GM03348 (cell line): ENCODE measurements around the gene CYP27A1.

Experiments used
- DNase-seq: peaks from one replicate; pipeline ENCODE4 v3.0.0; 2012; ENCODE audit warnings: low spot score

The CYP27A1 gene

GRCh38 chr2:218811382-218811781 is 29.4 kb downstream of the CYP27A1 start:
- DNase-seq, result no peak

GRCh38 chr2:218812096-218812815 is 30.3 kb downstream of the CYP27A1 start:
- DNase-seq, result no peak

DNA sequence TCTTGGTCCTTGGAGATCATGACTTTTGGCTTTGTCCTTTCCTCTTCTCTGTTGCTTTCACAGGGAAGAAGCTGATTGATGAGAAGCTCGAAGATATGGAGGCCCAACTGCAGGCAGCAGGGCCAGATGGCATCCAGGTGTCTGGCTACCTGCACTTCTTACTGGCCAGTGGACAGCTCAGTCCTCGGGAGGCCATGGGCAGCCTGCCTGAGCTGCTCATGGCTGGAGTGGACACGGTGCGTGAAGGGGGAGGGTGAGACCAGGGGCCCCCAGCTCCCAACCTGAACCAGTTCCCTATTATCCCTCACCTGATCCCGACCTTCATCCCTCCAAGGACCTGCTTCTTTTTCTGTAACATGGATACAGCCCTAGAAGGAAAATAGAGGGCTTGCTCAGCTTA is 30.9 kb downstream of the CYP27A1 start:
- no peak for DNase-seq

DNA sequence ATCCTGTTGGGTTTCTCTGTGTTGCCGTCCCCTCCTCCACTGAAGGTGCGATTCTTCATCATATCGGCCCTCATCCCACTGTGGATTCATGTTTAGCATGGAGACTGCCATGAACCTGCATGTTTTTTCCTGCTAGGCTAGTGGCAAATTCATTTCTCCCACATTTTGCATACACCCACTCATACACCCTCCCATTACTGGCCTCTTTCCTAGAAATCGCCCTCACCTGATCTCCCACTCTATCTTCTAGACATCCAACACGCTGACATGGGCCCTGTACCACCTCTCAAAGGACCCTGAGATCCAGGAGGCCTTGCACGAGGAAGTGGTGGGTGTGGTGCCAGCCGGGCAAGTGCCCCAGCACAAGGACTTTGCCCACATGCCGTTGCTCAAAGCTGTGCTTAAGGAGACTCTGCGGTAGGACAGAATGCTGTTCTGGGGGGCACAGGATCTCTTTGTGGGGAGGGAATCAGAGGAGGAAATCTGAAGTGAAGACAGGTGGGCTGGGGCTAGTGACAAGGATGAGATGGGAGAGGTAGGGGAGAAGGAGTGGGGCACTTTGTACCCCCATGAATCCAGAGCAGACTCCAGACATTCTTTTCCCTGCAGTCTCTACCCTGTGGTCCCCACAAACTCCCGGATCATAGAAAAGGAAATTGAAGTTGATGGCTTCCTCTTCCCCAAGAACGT is 32.0 kb downstream of the CYP27A1 start:
- DNase-seq, result no peak

- DNase-seq, result no peak
These were observed 32.7 kb downstream of the CYP27A1 start for GRCh38 chr2:218814540-218815243.

DNA sequence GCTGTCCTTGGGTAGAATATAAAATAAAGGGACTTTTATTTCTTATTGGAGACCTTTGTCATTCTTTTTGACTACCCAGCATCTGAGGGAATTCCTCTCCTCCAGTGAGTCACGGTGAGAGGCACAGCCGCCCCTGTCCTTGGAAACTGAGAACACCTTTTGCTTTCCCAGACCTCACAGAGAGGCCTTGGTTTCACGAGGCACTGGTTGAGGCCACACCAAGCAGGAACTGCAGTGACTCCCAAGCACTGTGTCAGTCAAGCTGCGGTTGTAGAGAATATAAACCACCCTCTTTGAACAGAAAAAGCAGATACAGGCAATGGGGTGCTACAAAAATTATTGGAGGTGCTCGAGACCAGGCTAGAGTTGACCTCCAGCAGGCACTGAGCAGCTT is 33.3 kb downstream of the CYP27A1 start:
- DNase-seq, result no peak

DNA sequence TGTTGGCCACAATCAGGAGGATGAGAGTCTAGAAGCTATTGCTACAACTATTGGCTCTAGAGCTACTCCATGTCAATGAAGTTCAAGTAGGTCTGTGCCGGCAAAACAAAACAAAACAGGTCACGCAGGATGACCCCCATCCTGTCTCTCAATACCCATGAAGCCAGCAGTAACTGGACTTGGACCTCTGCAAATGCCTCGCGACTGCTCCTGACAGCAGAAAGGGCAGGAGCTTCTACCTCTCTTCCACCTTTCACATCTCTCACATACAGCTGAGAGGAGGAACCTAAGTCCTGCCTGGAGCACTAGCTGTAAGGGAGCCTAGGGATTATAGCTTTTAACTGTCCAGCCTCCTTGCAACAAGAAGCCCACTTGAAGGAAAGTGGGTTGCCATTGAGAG is 33.7 kb downstream of the CYP27A1 start:
- DNase-seq, result no peak

GRCh38 chr2:218816561-218817011 is 34.6 kb downstream of the CYP27A1 start:
- DNase-seq, result no peak

- no peak for DNase-seq
These were observed 37.1 kb downstream of the CYP27A1 start for GRCh38 chr2:218819093-218819492.

GRCh38 chr2:218820746-218821369 is 38.9 kb downstream of the CYP27A1 start:
- DNase-seq, result no peak

DNA sequence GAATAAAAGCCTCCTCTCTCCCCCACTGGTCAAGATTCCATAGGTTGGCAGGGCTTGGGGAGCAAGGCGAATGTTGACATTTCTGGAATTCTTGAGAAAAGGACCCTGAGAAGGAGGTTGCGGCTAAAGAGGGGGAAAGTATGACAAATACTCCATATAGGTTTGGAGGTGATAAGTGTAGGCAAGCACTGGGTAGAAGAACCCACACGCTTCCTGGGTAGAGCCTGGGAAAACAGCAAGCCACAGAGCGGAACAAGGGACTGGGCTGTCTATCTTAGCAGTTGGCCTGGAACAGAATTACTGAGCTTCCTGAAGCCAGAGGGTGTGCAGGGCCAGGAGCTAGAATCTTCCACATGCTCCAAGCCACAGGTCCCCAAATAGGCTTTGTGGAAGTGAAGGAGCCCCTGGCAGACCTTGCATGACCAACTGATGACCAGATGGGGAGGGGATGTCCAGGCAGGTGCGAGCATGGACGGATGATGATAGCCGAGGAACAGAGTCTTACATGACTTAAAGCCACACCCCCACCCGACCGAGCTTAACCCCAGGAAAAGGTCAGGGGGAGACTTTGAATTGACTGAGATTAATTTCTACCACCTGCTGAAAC is 39.8 kb downstream of the CYP27A1 start:
- no peak for DNase-seq

DNA sequence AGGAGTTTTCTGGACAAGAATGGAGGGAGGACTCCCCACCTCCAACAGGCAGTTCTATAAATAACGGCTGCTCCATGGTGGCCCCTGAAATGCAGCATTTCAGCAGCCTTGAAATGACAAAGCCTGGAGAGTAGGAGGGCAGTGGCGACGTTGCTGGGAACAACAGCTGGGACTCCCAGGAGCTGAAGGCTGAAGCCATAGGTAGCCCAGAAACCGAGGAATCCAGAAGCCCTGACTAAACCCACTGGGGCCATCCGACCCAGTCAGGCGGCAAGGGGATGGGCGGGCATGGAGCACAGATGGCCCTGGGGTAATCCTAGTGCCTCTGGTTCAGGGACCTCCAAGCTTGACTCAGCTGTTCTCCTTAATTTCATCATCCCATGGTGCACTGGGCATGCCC is 40.7 kb downstream of the CYP27A1 start:
- DNase-seq, result no peak

GRCh38 chr2:218823196-218823855 is 41.4 kb downstream of the CYP27A1 start:
- DNase-seq, result no peak

DNA sequence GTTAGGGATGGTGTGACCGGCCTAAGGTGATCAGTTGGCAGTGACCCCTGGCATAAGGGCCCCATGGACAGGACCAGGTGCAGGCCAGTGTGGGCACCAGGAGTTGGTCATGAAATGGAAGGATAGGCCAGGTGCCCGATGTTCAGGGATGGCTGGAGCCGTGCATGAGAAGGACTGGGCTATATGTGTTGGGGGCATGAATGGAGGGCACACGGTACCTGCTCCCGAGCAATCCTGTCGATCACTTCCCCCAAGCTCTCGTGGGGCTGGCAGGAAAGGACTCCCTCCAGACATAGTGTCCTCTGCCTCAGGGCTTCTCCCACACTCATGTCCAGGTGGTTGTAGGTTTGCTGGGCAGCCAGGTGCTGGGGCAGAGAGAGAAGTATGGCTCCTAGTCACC is 42.1 kb downstream of the CYP27A1 start:
- no peak for DNase-seq

DNA sequence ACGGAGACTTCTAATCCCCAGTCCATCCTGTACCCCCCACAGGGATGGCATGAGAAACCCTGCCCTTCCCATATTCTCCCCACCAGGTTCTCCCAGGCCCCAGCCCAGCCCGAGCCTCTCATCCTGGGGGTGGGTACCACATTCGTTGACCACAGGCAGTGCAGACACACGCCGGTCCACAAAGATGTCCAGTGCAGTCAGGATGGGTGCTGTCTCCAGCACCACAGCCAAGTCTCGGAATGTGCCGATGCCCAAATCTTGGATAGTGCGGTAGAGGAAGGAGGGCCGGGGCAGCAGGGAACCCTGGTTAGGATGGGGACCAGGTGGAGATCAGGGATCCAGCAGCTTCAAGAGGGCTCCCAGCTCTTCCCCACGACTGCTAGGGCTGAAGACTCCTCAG is 44.8 kb downstream of the CYP27A1 start:
- no peak for DNase-seq

DNA sequence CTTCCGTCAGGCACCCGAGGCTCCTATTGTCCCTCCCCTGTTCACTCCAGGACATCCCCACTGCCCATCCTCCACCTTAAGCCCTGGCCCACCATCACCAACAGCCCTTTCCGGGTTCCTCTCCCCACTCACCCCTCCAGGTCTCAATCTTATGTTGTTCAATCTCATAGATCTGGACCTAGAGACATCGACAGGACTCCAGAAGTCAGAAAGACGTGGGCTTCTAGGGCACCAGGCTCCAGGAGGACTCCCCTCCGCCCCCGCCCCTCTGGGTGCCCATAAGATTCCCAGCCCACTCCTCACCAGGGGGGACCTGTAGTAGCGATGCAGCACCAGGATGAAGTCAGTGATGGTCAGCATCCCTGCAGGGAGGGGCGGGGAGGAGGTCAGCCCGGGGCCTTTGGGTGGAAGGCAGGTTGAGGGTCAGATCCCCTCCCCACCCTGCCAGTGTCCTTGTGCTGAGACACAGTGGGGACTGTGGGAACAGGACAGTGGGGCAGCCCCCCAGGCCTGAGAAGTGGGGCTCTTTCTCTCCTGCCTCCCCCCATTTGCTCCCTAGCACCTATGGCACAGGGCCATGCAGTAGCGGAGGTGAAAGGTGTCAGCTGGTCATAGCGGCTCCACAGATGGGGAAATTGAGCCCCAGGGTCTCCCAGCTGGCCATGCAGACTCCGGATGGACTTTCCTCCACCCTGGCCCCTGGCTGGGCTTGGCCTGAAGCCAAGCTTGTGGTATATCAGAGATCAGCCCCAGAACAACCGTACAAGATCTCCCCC is 45.9 kb downstream of the CYP27A1 start:
- no peak for DNase-seq

DNA sequence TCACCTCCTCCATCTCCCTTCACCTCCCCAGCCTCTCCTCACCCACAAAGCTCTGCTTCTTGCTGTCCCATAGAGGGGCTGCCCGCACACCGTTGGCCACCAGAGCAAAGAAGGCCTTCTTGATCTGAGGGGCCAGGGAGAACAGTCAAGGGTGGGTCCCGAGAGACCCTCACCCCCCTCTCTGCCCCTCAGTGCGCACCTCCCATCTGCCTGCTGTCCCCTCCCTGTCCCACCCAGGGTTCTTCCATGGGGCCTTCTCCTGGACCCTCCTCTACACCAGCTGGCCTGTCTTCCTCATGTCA is 46.5 kb downstream of the CYP27A1 start:
- no peak for DNase-seq

DNA sequence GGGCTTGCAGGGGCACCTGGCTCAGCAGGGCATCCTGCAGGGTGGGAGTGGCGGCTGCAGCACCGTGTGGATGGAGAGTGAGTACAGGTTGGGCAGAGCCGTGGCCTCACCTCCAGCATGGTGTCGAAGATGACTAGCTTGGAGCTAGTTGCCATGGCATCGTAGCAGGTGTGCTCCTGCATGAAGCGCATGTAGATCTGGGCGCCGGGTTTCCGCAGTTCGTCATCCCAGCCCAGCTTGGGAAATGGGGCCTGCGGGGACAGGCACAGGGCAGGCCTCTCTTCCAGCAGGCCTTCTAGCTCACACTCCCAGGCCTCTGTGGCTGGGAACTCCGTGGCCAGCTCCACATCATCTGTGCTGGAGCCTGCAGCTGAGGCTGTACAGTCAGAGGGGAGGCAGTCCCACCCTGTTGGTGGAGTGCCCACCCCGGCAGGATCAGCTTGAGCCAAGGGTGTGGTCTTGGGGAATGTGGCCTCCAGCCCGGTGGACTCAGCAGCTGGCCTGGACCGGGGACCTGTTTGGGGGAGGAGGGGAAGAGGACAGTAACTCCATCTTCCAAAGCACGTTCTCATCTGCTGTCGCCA is 48.0 kb downstream of the CYP27A1 start:
- peak; percentile 52 for DNase-seq

DNA sequence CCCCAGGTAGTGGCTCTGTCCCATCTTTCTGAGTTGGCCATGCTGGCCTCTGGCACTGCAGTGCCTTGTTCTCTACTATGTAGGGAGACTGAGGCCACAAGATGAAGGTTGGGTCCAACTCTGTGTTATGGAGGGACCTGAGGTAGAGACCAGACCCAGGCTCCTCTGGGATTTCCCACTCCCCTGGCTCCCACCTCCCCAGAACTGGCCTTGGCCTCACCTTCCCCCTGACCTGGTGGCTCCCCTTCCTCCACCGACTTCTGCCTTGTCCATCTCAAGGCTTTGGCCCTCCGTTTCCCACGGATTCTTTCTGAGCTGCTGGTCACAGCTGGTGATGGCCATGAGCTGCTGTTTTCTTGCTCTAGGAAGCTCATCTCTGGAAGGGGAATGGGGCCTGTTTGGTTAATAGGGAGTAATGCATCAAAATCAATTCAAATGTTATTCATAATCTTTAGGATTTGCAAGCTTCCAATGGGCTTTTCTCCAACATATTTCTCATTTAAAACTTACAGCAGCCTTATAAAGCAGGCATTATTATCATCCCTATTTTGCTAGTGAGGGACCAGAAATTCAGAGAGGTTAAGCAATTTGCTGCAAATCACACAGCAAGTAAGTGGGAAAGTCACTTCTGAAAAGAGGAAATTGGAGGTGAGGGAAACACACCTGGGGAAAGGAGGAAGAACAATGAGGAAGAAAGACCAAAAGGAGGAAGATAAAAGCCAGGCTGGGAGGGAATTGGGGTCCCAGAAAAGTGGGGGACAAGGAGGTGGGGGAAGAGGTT is 48.8 kb downstream of the CYP27A1 start:
- no peak for DNase-seq
